Keratinocyte (primary cell): Measurements from ENCODE around the gene GPC3. TPM values are rescaled to one million over a fixed set of nuclear protein-coding genes. Genes with fewer than 3 reads are reported as not detected.

ENCODE experiments used
- DNase-seq: peaks from one replicate; pipeline ENCODE4 v3.0.0-alpha.2; 2011; ENCODE audit warnings: low read depth, missing footprints, low spot score
- FAIRE-seq: peaks from 2 replicates; lab custom pipeline; 2011; peaks lifted over from hg19 to GRCh38; lab: Jason Lieb, UNC
- H2AFZ ChIP-seq: 2 replicates; pipeline ENCODE4 v1.6.0; 2012; ENCODE audit warnings: low read length, control low read depth, inconsistent platforms; ENCODE audit not compliant: control insufficient read depth
- H3K27ac ChIP-seq: 2 replicates; pipeline ENCODE4 v1.5.1; 2011; ENCODE audit warnings: low read length; ENCODE audit not compliant: control insufficient read depth, insufficient read depth
- H3K27me3 ChIP-seq: 3 replicates; pipeline ENCODE4 v1.6.0; 2011; ENCODE audit warnings: low read length; ENCODE audit not compliant: control insufficient read depth, insufficient read depth; ENCODE audit errors: extremely low read depth
- H3K36me3 ChIP-seq, 2 experiments: 2 replicates in 1 of 2; 3 replicates in 1 of 2; pipeline ENCODE4 v1.5.1; 2011; ENCODE audit warnings: low read length in 2 of 2, mild to moderate bottlenecking in 1 of 2; ENCODE audit not compliant: control insufficient read depth in 2 of 2, insufficient read depth in 2 of 2; ENCODE audit errors: extremely low read depth in 1 of 2
- H3K4me1 ChIP-seq: 3 replicates; pipeline ENCODE4 v1.5.1; 2011; ENCODE audit warnings: low read length; ENCODE audit not compliant: control insufficient read depth, insufficient read depth; ENCODE audit errors: extremely low read depth
- H3K4me2 ChIP-seq: 3 replicates; pipeline ENCODE4 v1.6.0; 2011; ENCODE audit warnings: low read depth, low read length; ENCODE audit not compliant: control insufficient read depth, insufficient read depth; ENCODE audit errors: extremely low read depth
- H3K4me3 ChIP-seq, 3 experiments: fragments of 200-600 bp in 1 of 3; sonication (generic) in 1 of 3; 2 replicates in 2 of 3; 3 replicates in 1 of 3; pipeline ENCODE4 v1.5.1; 2011 to 2016; ENCODE audit warnings: low read length in 3 of 3, mild to moderate bottlenecking in 3 of 3, control low read depth in 2 of 3, inconsistent platforms in 1 of 3, low read depth in 1 of 3, mixed read lengths in 1 of 3, mixed run types in 1 of 3, moderate library complexity in 1 of 3; ENCODE audit not compliant: control insufficient read depth in 2 of 3, insufficient read depth in 2 of 3; ENCODE audit errors: extremely low read depth in 1 of 3
- H3K79me2 ChIP-seq: 2 replicates; pipeline ENCODE4 v1.6.0; 2012; ENCODE audit warnings: low read length; ENCODE audit not compliant: control insufficient read depth, insufficient read depth
- H3K9ac ChIP-seq: 3 replicates; pipeline ENCODE4 v1.6.0; 2011; ENCODE audit warnings: low read length; ENCODE audit not compliant: control insufficient read depth, insufficient read depth; ENCODE audit errors: extremely low read depth
- H3K9me1 ChIP-seq: 3 replicates; pipeline ENCODE4 v1.6.0; 2011; ENCODE audit warnings: low read length; ENCODE audit not compliant: control insufficient read depth, insufficient read depth; ENCODE audit errors: extremely low read depth
- H3K9me3 ChIP-seq: 2 replicates; pipeline ENCODE4 v1.5.1; 2012; ENCODE audit warnings: low read depth, low read length; ENCODE audit not compliant: control insufficient read depth
- H4K20me1 ChIP-seq: 3 replicates; pipeline ENCODE4 v1.6.0; 2011; ENCODE audit warnings: low read length; ENCODE audit not compliant: control insufficient read depth, insufficient read depth; ENCODE audit errors: extremely low read depth
- EZH2 ChIP-seq: IDR thresholded peaks from one replicate; pipeline ENCODE4 v1.6.1; 2012; ENCODE audit warnings: inconsistent platforms, mild to moderate bottlenecking, low read length, moderate library complexity
- dilution Hi-C: fragments of 300-500 bp; cut with MboI; formaldehyde crosslinking; loops from one replicate; pipeline ENCODE4 v1.7.0; 2020; ENCODE audit warnings: low sequenced_read_pairs; ENCODE audit not compliant: extremely low pct_ligation_motif_present
- polyA plus RNA-seq, 5 experiments: library from polyadenylated mRNA; depleted of rRNA in 3 of 5; stranded (reverse) in 3 of 5; stranded (forward) in 1 of 5; unstranded in 1 of 5; fragments of >200 nt; gene quantifications; 1 replicate in 1 of 5; 2 replicates in 3 of 5; 3 replicates in 1 of 5; pipeline versions ENCODE4 v1.2.1 to v1.2.3, GENCODE V29; 2011 to 2012; ENCODE audit warnings: missing spikeins in 2 of 5, low read depth in 1 of 5, low replicate concordance in 1 of 5
- TF ChIP-seq, protein P1 (sequence below), 3 experiments: IDR thresholded peaks in 1 of 3; conservative IDR thresholded peaks in 1 of 3; optimal IDR thresholded peaks in 1 of 3; 2 replicates in 2 of 3; 3 replicates in 1 of 3; pipeline versions ENCODE3 to v1.5.1; 2011; ENCODE audit warnings: low read length in 3 of 3, mild to moderate bottlenecking in 3 of 3, moderate library complexity in 2 of 3, control low read depth in 1 of 3, inconsistent platforms in 1 of 3; ENCODE audit not compliant: insufficient read depth in 2 of 3; ENCODE audit errors: extremely low read depth in 1 of 3

GPC3 gene
- polyA plus RNA-seq, 1 donor (not counting 4 experiments of a cell fraction or from before 2014, with no cell fraction given), result 0.03 TPM

DNA sequence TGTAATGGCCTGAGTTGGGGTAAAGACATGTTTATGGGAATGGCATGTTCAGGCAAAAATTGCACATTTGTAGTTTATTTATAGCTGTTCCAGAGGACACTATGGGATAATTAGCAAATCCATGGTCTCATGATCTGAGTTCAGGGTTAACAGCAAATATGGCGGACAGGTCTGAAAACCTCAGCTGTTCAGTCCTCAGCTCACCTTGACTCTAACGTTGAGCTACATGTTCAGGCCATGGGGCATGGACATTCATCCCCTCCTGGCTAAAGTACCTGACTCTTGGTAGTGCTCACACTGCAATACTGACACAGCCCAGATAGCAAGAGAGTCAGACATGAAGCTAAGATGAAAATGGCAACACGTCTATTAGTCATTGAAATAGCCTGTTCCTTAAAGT lies 408.5 kb downstream of the GPC3 start:
- no peak for FAIRE-seq

DNA sequence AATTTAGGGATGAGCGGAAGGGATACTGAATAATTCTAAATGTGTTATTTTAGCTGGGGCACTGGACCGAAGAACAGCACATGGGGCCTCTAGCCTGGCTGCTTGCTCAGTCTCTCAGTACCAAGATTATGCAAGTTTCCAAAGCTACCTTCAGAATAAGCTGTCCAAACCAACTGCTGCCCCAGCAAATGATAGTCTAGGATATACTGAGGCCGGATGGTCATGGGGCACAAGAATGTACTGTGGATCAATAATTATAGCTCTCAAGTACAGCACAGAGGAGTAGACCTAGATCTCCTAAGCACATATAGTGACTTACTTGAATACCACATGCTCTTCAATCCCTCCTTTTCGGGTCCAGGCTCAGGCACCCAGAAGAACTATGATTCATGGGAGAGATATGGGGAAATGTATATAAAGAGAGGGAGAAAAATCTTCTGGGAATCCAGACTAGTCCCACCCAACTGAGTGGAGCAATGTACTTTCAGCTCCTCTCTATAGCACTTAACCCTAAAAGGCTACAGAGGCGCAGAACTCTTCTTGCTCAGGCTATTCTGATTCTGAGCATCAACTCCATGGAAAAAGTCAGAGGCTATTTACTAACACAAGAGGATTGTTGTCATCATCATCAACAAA lies 409.8 kb downstream of the GPC3 start:
- Histone ChIP-seq H4K20me1 (no peaks in the 10 kb centered on the region), H3K27me3 (no peaks in the 10 kb centered on the region), H3K4me1 (no peaks in the 10 kb centered on the region), H3K4me3 (no peak overlapping the region), H3K4me2 (no peak overlapping the region), H3K9me1 (no peaks in the 10 kb centered on the region), H3K9ac (no peak overlapping the region), H3K79me2 (no peaks in the 10 kb centered on the region), H3K27ac (no peak overlapping the region), H3K9me3 (no peaks in the 10 kb centered on the region), H2AFZ (no peak overlapping the region), H3K36me3 (no peaks in the 10 kb centered on the region)
- FAIRE-seq (no peak), DNase-seq (no peak)
- TF ChIP-seq, protein P1, sequence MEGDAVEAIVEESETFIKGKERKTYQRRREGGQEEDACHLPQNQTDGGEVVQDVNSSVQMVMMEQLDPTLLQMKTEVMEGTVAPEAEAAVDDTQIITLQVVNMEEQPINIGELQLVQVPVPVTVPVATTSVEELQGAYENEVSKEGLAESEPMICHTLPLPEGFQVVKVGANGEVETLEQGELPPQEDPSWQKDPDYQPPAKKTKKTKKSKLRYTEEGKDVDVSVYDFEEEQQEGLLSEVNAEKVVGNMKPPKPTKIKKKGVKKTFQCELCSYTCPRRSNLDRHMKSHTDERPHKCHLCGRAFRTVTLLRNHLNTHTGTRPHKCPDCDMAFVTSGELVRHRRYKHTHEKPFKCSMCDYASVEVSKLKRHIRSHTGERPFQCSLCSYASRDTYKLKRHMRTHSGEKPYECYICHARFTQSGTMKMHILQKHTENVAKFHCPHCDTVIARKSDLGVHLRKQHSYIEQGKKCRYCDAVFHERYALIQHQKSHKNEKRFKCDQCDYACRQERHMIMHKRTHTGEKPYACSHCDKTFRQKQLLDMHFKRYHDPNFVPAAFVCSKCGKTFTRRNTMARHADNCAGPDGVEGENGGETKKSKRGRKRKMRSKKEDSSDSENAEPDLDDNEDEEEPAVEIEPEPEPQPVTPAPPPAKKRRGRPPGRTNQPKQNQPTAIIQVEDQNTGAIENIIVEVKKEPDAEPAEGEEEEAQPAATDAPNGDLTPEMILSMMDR (optimal IDR thresholded peaks at IDR 0.05 in 1 of 3, IDR thresholded peaks at IDR 0.05 in 1 of 3, conservative IDR thresholded peaks at IDR 0.05 in 1 of 3; ENCODE audit: extremely low read depth in 1 of 3, insufficient read depth in 2 of 3, low read length in 3 of 3), result no peak
- no peak for TF ChIP-seq EZH2
- dilution Hi-C loops, result no loop called here

More for the DNA sequence above, 408.5 kb downstream of the GPC3 start:
- Histone ChIP-seq H3K4me2 (no peak overlapping the region), H2AFZ (no peak overlapping the region), H3K9ac (no peak overlapping the region), H3K27ac (no peak overlapping the region), H4K20me1 (no peaks in the 10 kb centered on the region), H3K9me3 (no peaks in the 10 kb centered on the region), H3K36me3 (no peaks in the 10 kb centered on the region), H3K4me3 (no peak overlapping the region), H3K9me1 (no peaks in the 10 kb centered on the region), H3K79me2 (no peaks in the 10 kb centered on the region), H3K4me1 (no peaks in the 10 kb centered on the region), H3K27me3 (no peaks in the 10 kb centered on the region)
- dilution Hi-C loops, result no loop called here
- no peak for DNase-seq
- TF ChIP-seq EZH2, result no peak
- TF ChIP-seq, protein P1 (optimal IDR thresholded peaks at IDR 0.05 in 1 of 3, IDR thresholded peaks at IDR 0.05 in 1 of 3, conservative IDR thresholded peaks at IDR 0.05 in 1 of 3; ENCODE audit: extremely low read depth in 1 of 3, insufficient read depth in 2 of 3, low read length in 3 of 3), result no peak
